Measurements from ENCODE around the gene SLC29A2. TPM values are rescaled to one million over a fixed set of nuclear protein-coding genes. Genes with fewer than 3 reads are reported as not detected.
A peak's percentile ranks its signal among the peaks of the same experiment; 100 is the strongest.
"Not testable (repeated sequence)": the region's sequence is repeated elsewhere in the genome, so short reads cannot be mapped to it uniquely, and the experiment has no call there.

The SLC29A2 gene
- total RNA-seq, 1 donor from 2014 or later: 6.9 TPM

- Mint-ChIP-seq H3K27me3 (ENCODE audit: insufficient read depth, low read depth) (peaks cover 27% of the 10 kb centered on the region), H3K4me3 (no peak overlapping the region), H3K4me1 (peaks cover 59% of the 10 kb centered on the region), H3K9me3 (peaks cover 11% of the 10 kb centered on the region), H3K27ac (no peak overlapping the region), H3K36me3 (no peaks in the 10 kb centered on the region)
- Histone ChIP-seq H3K4me2 (no peak overlapping the region), H3K4me1 (peaks cover 10% of the 10 kb centered on the region), H3K27ac (no peak overlapping the region), H3F3A (ENCODE audit: low read depth) (no peaks in the 10 kb centered on the region), H3K27me3 (peaks cover 3% of the 10 kb centered on the region), H3K9me3 (ENCODE audit: low read depth) (no peaks in the 10 kb centered on the region), H2AFZ (replicated peaks) (no peak overlapping the region), H3K36me3 (no peaks in the 10 kb centered on the region), H3K9ac (no peak overlapping the region), H4K20me1 (ENCODE audit: low read depth) (no peaks in the 10 kb centered on the region), H3K4me3 (no peak overlapping the region), H3K79me2 (ENCODE audit: low read depth) (no peaks in the 10 kb centered on the region)
- TF ChIP-seq EZH2 (IDR thresholded peaks at IDR 0.05) (no peak), EZH2phosphoT487 (IDR thresholded peaks at IDR 0.05) (no peak), CTCF (IDR thresholded peaks at IDR 0.05) (no peak)
- no peak for DNase-seq (ENCODE audit: low spot score)
Observed at GRCh38 chr11:66323684-66324083, 47.9 kb downstream of the SLC29A2 start.

- H3K27me3 ChIP-seq: no peaks in the 10 kb centered on the region
- no peak overlapping the region for H3K4me2 ChIP-seq
- Mint-ChIP-seq H3K9me3 (peaks cover 12% of the 10 kb centered on the region), H3K27ac (peak overlapping the region; percentile 46), H3K4me3 (peak overlapping the region; percentile 26), H3K4me1 (peaks cover 59% of the 10 kb centered on the region), H3K36me3 (no peaks in the 10 kb centered on the region), H3K27me3 (ENCODE audit: insufficient read depth, low read depth) (peaks cover 27% of the 10 kb centered on the region)
- no peaks in the 10 kb centered on the region for H3K9me3 ChIP-seq (ENCODE audit: low read depth)
- H3F3A ChIP-seq (ENCODE audit: low read depth): no peaks in the 10 kb centered on the region
- H3K36me3 ChIP-seq: no peaks in the 10 kb centered on the region
- no peak overlapping the region for H3K9ac ChIP-seq
- H3K4me1 ChIP-seq: peaks cover 13% of the 10 kb centered on the region
- no peaks in the 10 kb centered on the region for H3K79me2 ChIP-seq (ENCODE audit: low read depth)
- H2AFZ ChIP-seq (replicated peaks): no peak overlapping the region
- no peak overlapping the region for H3K4me3 ChIP-seq
- no peaks in the 10 kb centered on the region for H4K20me1 ChIP-seq (ENCODE audit: low read depth)
- TF ChIP-seq EZH2phosphoT487 (IDR thresholded peaks at IDR 0.05): no peak
- TF ChIP-seq CTCF (IDR thresholded peaks at IDR 0.05): no peak
- TF ChIP-seq EZH2 (IDR thresholded peaks at IDR 0.05): no peak
- H3K27ac ChIP-seq: no peak overlapping the region
- DNase-seq (ENCODE audit: low spot score): no peak
Observed at GRCh38 chr11:66322732-66323427, 48.7 kb downstream of the SLC29A2 start.

- TF ChIP-seq CTCF (IDR thresholded peaks at IDR 0.05) (no peak), EZH2phosphoT487 (IDR thresholded peaks at IDR 0.05) (no peak), EZH2 (IDR thresholded peaks at IDR 0.05) (no peak)
- Mint-ChIP-seq H3K27me3 (ENCODE audit: insufficient read depth, low read depth) (peaks cover 21% of the 10 kb centered on the region), H3K4me1 (peaks cover 58% of the 10 kb centered on the region), H3K9me3 (peaks cover 12% of the 10 kb centered on the region), H3K4me3 (no peak overlapping the region), H3K36me3 (no peaks in the 10 kb centered on the region), H3K27ac (no peak overlapping the region)
- no peak overlapping the region for H3K4me3 ChIP-seq
- no peaks in the 10 kb centered on the region for H3F3A ChIP-seq (ENCODE audit: low read depth)
- no peaks in the 10 kb centered on the region for H4K20me1 ChIP-seq (ENCODE audit: low read depth)
- peaks cover under 1% of the 10 kb centered on the region for H3K27me3 ChIP-seq
- peaks cover 26% of the 10 kb centered on the region for H3K4me1 ChIP-seq
- no peak overlapping the region for H2AFZ ChIP-seq (replicated peaks)
- no peaks in the 10 kb centered on the region for H3K9me3 ChIP-seq (ENCODE audit: low read depth)
- H3K9ac ChIP-seq: no peak overlapping the region
- no peaks in the 10 kb centered on the region for H3K36me3 ChIP-seq
- no peak for DNase-seq (ENCODE audit: low spot score)
- no peak overlapping the region for H3K27ac ChIP-seq
- H3K79me2 ChIP-seq (ENCODE audit: low read depth): no peaks in the 10 kb centered on the region
- no peak overlapping the region for H3K4me2 ChIP-seq
Observed at GRCh38 chr11:66321606-66322005, 50.0 kb downstream of the SLC29A2 start.

- not testable (repeated sequence) for H4K20me1 ChIP-seq (ENCODE audit: low read depth); H3K36me3 Mint-ChIP-seq; H3K4me3 ChIP-seq; H3K9ac ChIP-seq; H3K9me3 ChIP-seq (ENCODE audit: low read depth); H3K79me2 ChIP-seq (ENCODE audit: low read depth); H3K27ac Mint-ChIP-seq; H3K36me3 ChIP-seq; DNase-seq (ENCODE audit: low spot score); H3K27ac ChIP-seq; H2AFZ ChIP-seq (replicated peaks); H3K27me3 ChIP-seq; H3K4me2 ChIP-seq; H3K4me3 Mint-ChIP-seq; H3F3A ChIP-seq (ENCODE audit: low read depth)
- peaks cover 27% of the 10 kb centered on the region for H3K4me1 ChIP-seq
- H3K9me3 Mint-ChIP-seq: peaks cover 12% of the 10 kb centered on the region
- peaks cover 52% of the 10 kb centered on the region for H3K4me1 Mint-ChIP-seq
- H3K27me3 Mint-ChIP-seq (ENCODE audit: insufficient read depth, low read depth): peaks cover 21% of the 10 kb centered on the region
Observed at GRCh38 chr11:66320748-66321147, 50.8 kb downstream of the SLC29A2 start.

GRCh38 chr11:66320289-66320688 is 51.3 kb downstream of the SLC29A2 start:
- not testable (repeated sequence) for H3K36me3 ChIP-seq, H3K4me3 Mint-ChIP-seq

More at GRCh38 chr11:66320289-66320688, 51.3 kb downstream of the SLC29A2 start:
- not testable (repeated sequence) for H3F3A ChIP-seq (ENCODE audit: low read depth); H3K27ac Mint-ChIP-seq; H3K9ac ChIP-seq; H4K20me1 ChIP-seq (ENCODE audit: low read depth); H3K9me3 ChIP-seq (ENCODE audit: low read depth); H3K27ac ChIP-seq; DNase-seq (ENCODE audit: low spot score); H3K36me3 Mint-ChIP-seq; H3K27me3 ChIP-seq; H3K4me3 ChIP-seq; H2AFZ ChIP-seq (replicated peaks); H3K4me2 ChIP-seq; H3K79me2 ChIP-seq (ENCODE audit: low read depth)
- H3K4me1 ChIP-seq: peaks cover 27% of the 10 kb centered on the region
- Mint-ChIP-seq H3K9me3 (peaks cover 12% of the 10 kb centered on the region), H3K27me3 (ENCODE audit: insufficient read depth, low read depth) (peaks cover 22% of the 10 kb centered on the region), H3K4me1 (peaks cover 52% of the 10 kb centered on the region)

Measured in neural progenitor cell (in vitro differentiated cells).